Neural progenitor cell (in vitro differentiated cells): ENCODE results near the gene CLRN3.

Experiments
- CTCF ChIP-seq: fragments of 200-600 bp; sonication (generic); IDR thresholded peaks from 2 replicates; pipeline ENCODE4 v1.5.1; 2017; ENCODE audit warnings: antibody characterized with exemption, mild to moderate bottlenecking
- EZH2 ChIP-seq: fragments of 200-600 bp; sonication (generic); IDR thresholded peaks from 2 replicates; pipeline ENCODE4 v1.6.1; 2017; ENCODE audit warnings: antibody characterized with exemption, mild to moderate bottlenecking, moderate library complexity
- EZH2phosphoT487 ChIP-seq: fragments of 200-600 bp; sonication (generic); IDR thresholded peaks from 2 replicates; pipeline ENCODE4 v1.6.1; 2017; ENCODE audit warnings: antibody characterized with exemption

GRCh38 chr10:127904311-127905000 lies 11.7 kb upstream of the CLRN3 start:
- TF ChIP-seq CTCF: no peak
- no peak for TF ChIP-seq EZH2
- TF ChIP-seq EZH2phosphoT487: no peak
